Fibroblast of peridontal ligament (primary cell): Measurements from ENCODE around the gene CACNA1H.
"Not testable (repeated sequence)": the region's sequence is repeated elsewhere in the genome, so short reads cannot be mapped to it uniquely, and the experiment has no call there.

Experiments
- DNase-seq: peaks from one replicate; pipeline ENCODE4 v3.0.0-alpha.2; 2010; ENCODE audit errors: extremely low read depth

The CACNA1H gene

GRCh38 chr16:1224558-1224957, 71.7 kb downstream of the CACNA1H start:
- no peak for DNase-seq

- no peak for DNase-seq
Observed at GRCh38 chr16:1225051-1225451, 72.1 kb downstream of the CACNA1H start, which contains the start of gene TPSG1. Gene TPSG1 (minus strand): TSS chr16:1225268. CDS start chr16:1225252, 16 bp downstream.

GRCh38 chr16:1225728-1226311, 72.9 kb downstream of the CACNA1H start:
- not testable (repeated sequence) for DNase-seq

- not testable (repeated sequence) for DNase-seq
Observed at GRCh38 chr16:1226692-1227091, 73.8 kb downstream of the CACNA1H start.

- DNase-seq, result not testable (repeated sequence)
Observed at GRCh38 chr16:1228227-1228626, 75.3 kb downstream of the CACNA1H start.

- DNase-seq, result not testable (repeated sequence)
Observed at GRCh38 chr16:1229476-1229875, 76.6 kb downstream of the CACNA1H start.

- not testable (repeated sequence) for DNase-seq
Observed at GRCh38 chr16:1230084-1230470, 77.2 kb downstream of the CACNA1H start, which contains the start of gene TPSB2. Gene TPSB2 (minus strand): TSS chr16:1230184. CDS start chr16:1229951, 233 bp downstream.

- DNase-seq, result not testable (repeated sequence)
Observed at GRCh38 chr16:1230471-1231212, 77.7 kb downstream of the CACNA1H start.

- DNase-seq, result not testable (repeated sequence)
Observed at GRCh38 chr16:1231301-1231700, 78.4 kb downstream of the CACNA1H start.

GRCh38 chr16:1232049-1232748, 79.3 kb downstream of the CACNA1H start:
- DNase-seq, result not testable (repeated sequence)

- not testable (repeated sequence) for DNase-seq
Observed at GRCh38 chr16:1236659-1237058, 83.8 kb downstream of the CACNA1H start.

- no peak for DNase-seq
Observed at GRCh38 chr16:1237990-1238389, 85.1 kb downstream of the CACNA1H start.

GRCh38 chr16:1238909-1239308, 86.0 kb downstream of the CACNA1H start:
- not testable (repeated sequence) for DNase-seq

GRCh38 chr16:1239575-1239974, 86.7 kb downstream of the CACNA1H start:
- not testable (repeated sequence) for DNase-seq

GRCh38 chr16:1240436-1240835, 87.5 kb downstream of the CACNA1H start, which contains the start of gene TPSAB1:
Gene TPSAB1 (plus strand): TSS chr16:1240705. CDS start chr16:1240939, 234 bp downstream.
- DNase-seq, result not testable (repeated sequence)

GRCh38 chr16:1241081-1241480, 88.2 kb downstream of the CACNA1H start:
- not testable (repeated sequence) for DNase-seq

- not testable (repeated sequence) for DNase-seq
Observed at GRCh38 chr16:1243363-1243762, 90.5 kb downstream of the CACNA1H start.

- not testable (repeated sequence) for DNase-seq
Observed at GRCh38 chr16:1243907-1244850, 91.3 kb downstream of the CACNA1H start.

GRCh38 chr16:1244881-1245280, 92.0 kb downstream of the CACNA1H start:
- no peak for DNase-seq

GRCh38 chr16:1245452-1246020, 92.6 kb downstream of the CACNA1H start:
- DNase-seq, result no peak
